Inflammatory macrophage treated with lipopolysaccharide for 1 hour (primary cell): ENCODE results near the gene SLC25A51.
A peak's percentile ranks its signal among the peaks of the same experiment; 100 is the strongest.
"Not testable (repeated sequence)": the region's sequence is repeated elsewhere in the genome, so short reads cannot be mapped to it uniquely, and the experiment has no call there.

Experiments
- DNase-seq, 2 donors: peaks; one replicate each; pipeline ENCODE4 v3.0.0-alpha.2; 2020 to 2022

SLC25A51 gene

GRCh38 chr9:37919246-37919955 is 15.5 kb upstream of the SLC25A51 start:
- DNase-seq: no peak

- no peak for DNase-seq
These were observed 14.8 kb upstream of the SLC25A51 start for GRCh38 chr9:37918665-37919170.

- DNase-seq: no peak
These were observed 14.1 kb upstream of the SLC25A51 start for GRCh38 chr9:37917801-37918664.

GRCh38 chr9:37917313-37917731 is 13.4 kb upstream of the SLC25A51 start:
- DNase-seq: no peak

GRCh38 chr9:37916471-37917312 is 12.8 kb upstream of the SLC25A51 start:
- DNase-seq: no peak

- no peak for DNase-seq
These were observed 12.1 kb upstream of the SLC25A51 start for GRCh38 chr9:37915911-37916470.

- DNase-seq: no peak
These were observed 10.9 kb upstream of the SLC25A51 start for GRCh38 chr9:37914701-37915358.

- no peak for DNase-seq
These were observed 10.2 kb upstream of the SLC25A51 start for GRCh38 chr9:37914154-37914551.

- peak; percentile 80 to 100 for DNase-seq
These were observed 9.7 kb upstream of the SLC25A51 start for GRCh38 chr9:37913480-37914153.

GRCh38 chr9:37911271-37911681 is 7.3 kb upstream of the SLC25A51 start:
- DNase-seq: no peak

- DNase-seq: no peak
These were observed 6.3 kb upstream of the SLC25A51 start for GRCh38 chr9:37910271-37910670.

GRCh38 chr9:37909836-37910235 is 5.9 kb upstream of the SLC25A51 start:
- not testable (repeated sequence) for DNase-seq

- DNase-seq: no peak
These were observed 5.4 kb upstream of the SLC25A51 start for GRCh38 chr9:37909326-37909725.

- DNase-seq: peak; percentile 91 to 94
These were observed 4.8 kb upstream of the SLC25A51 start for GRCh38 chr9:37908698-37909186.

GRCh38 chr9:37908283-37908682 is 4.4 kb upstream of the SLC25A51 start:
- DNase-seq: no peak

GRCh38 chr9:37906312-37907239 is 2.6 kb upstream of the SLC25A51 start:
- no peak for DNase-seq

GRCh38 chr9:37905776-37906175 is 1.8 kb upstream of the SLC25A51 start:
- no peak for DNase-seq

- DNase-seq: no peak
These were observed 1.2 kb upstream of the SLC25A51 start for GRCh38 chr9:37905131-37905505.

- DNase-seq: no peak
These were observed 661 bp upstream of the SLC25A51 start for GRCh38 chr9:37904445-37905130.
